Endothelial cell of umbilical vein (primary cell): ENCODE data around the gene GOLPH3L. TPM values are rescaled to one million over a fixed set of nuclear protein-coding genes. Genes with fewer than 3 reads are reported as not detected.

ENCODE experiments used
- BruUV-seq: library from RNA; stranded (reverse); fragments of 400-500 nt; replicated peaks from 2 replicates; lab custom pipeline; 2021; lab: Mats Ljungman, UMichigan
- CTCF ChIA-PET: fragments of 300-600, 350-600 bp; sonication (Branson Sonifier 250); formaldehyde crosslinking; loops from one replicate; lab custom pipeline; 2021; ENCODE audit warnings: antibody characterized with exemption, inconsistent platforms; lab: Charles Lee
- POLR2A ChIA-PET: fragments of 300-600, 350-600 bp; sonication (Branson Sonifier 250); formaldehyde crosslinking; loops from one replicate; lab custom pipeline; 2021; ENCODE audit warnings: antibody characterized with exemption, inconsistent platforms; lab: Charles Lee
- DNase-seq: peaks from one replicate; pipeline ENCODE4 v3.0.0-alpha.2; 2011; ENCODE audit warnings: low read depth, low spot score
- FAIRE-seq: peaks from 2 replicates; lab custom pipeline; 2011; peaks lifted over from hg19 to GRCh38; lab: Jason Lieb, UNC
- H2AFZ ChIP-seq: 2 replicates; pipeline ENCODE4 v1.6.0; 2012; ENCODE audit warnings: low read depth, low read length, control low read depth, inconsistent platforms
- H3K27ac ChIP-seq: 2 replicates; pipeline ENCODE4 v1.5.1; 2011; ENCODE audit warnings: low read depth, mild to moderate bottlenecking, control low read depth, low read length, moderate library complexity; ENCODE audit not compliant: insufficient read depth
- H3K27me3 ChIP-seq, 2 experiments: 2 replicates each; pipeline versions ENCODE4 v1.6.0 to v1.6.1; 2011; ENCODE audit warnings: low read length in 2 of 2, mixed read lengths in 1 of 2; ENCODE audit not compliant: control insufficient read depth in 2 of 2, insufficient read depth in 2 of 2
- H3K36me3 ChIP-seq, 2 experiments: 2 replicates in 1 of 2; 3 replicates in 1 of 2; pipeline ENCODE4 v1.5.1; 2011; ENCODE audit warnings: low read length in 2 of 2, mild to moderate bottlenecking in 1 of 2, moderate library complexity in 1 of 2; ENCODE audit not compliant: control insufficient read depth in 2 of 2, insufficient read depth in 2 of 2; ENCODE audit errors: extremely low read depth in 1 of 2
- H3K4me1 ChIP-seq: 3 replicates; pipeline ENCODE4 v1.5.1; 2011; ENCODE audit warnings: mild to moderate bottlenecking, low read length; ENCODE audit not compliant: control insufficient read depth, insufficient read depth; ENCODE audit errors: extremely low read depth
- H3K4me2 ChIP-seq: 2 replicates; pipeline ENCODE4 v1.6.1; 2011; ENCODE audit warnings: low read length, control low read depth, mixed read lengths; ENCODE audit not compliant: insufficient read depth
- H3K4me3 ChIP-seq, 3 experiments: fragments of 200-600 bp in 1 of 3; sonication (generic), shearing (Covaris generic) in 1 of 3; replicated peaks in 1 of 3; 2 replicates each; pipeline ENCODE4 v1.5.1; 2011 to 2016; ENCODE audit warnings: control low read depth in 3 of 3, low read length in 3 of 3, mild to moderate bottlenecking in 2 of 3, inconsistent platforms in 1 of 3, low read depth in 1 of 3, moderate library complexity in 1 of 3; ENCODE audit not compliant: insufficient read depth in 1 of 3
- H3K79me2 ChIP-seq: 2 replicates; pipeline ENCODE4 v1.6.0; 2012; ENCODE audit warnings: low read length, inconsistent platforms; ENCODE audit not compliant: control insufficient read depth, insufficient read depth
- H3K9ac ChIP-seq: replicated peaks from 2 replicates; pipeline ENCODE3; 2011; ENCODE audit warnings: low read length, control low read depth; ENCODE audit not compliant: insufficient read depth; ENCODE audit errors: extremely low read depth
- H3K9me1 ChIP-seq: replicated peaks from 3 replicates; pipeline ENCODE4 v1.6.0; 2011; ENCODE audit warnings: mild to moderate bottlenecking, low read length; ENCODE audit not compliant: control insufficient read depth, insufficient read depth; ENCODE audit errors: extremely low read depth
- H3K9me3 ChIP-seq: replicated peaks from 2 replicates; pipeline ENCODE4 v1.5.1; 2012; ENCODE audit warnings: low read length, inconsistent platforms; ENCODE audit not compliant: control insufficient read depth, insufficient read depth
- H4K20me1 ChIP-seq: replicated peaks from 2 replicates; pipeline ENCODE3; 2011; ENCODE audit warnings: mild to moderate bottlenecking, low read length; ENCODE audit not compliant: control insufficient read depth, insufficient read depth; ENCODE audit errors: extremely low read depth
- EZH2 ChIP-seq: IDR thresholded peaks from 2 replicates; pipeline ENCODE4 v1.6.1; 2012; ENCODE audit warnings: borderline replicate concordance, low read depth, mild to moderate bottlenecking, moderate library complexity, low read length, inconsistent platforms; ENCODE audit not compliant: severe bottlenecking
- FOS ChIP-seq: IDR thresholded peaks from 2 replicates; pipeline ENCODE4 v1.6.1; 2011; ENCODE audit warnings: mild to moderate bottlenecking, low read length, moderate library complexity, borderline replicate concordance; ENCODE audit not compliant: insufficient read depth
- GATA2 ChIP-seq: IDR thresholded peaks from 2 replicates; pipeline ENCODE4 v1.7.0; 2011; ENCODE audit warnings: low read depth, mild to moderate bottlenecking, moderate library complexity, mixed read lengths, low read length; ENCODE audit not compliant: insufficient read length, insufficient read depth
- JUN ChIP-seq: IDR thresholded peaks from 2 replicates; pipeline ENCODE4 v1.6.1; 2011; ENCODE audit warnings: borderline replicate concordance, low read depth; ENCODE audit not compliant: insufficient read length, insufficient read depth
- MYC ChIP-seq: IDR thresholded peaks from one replicate; pipeline ENCODE4 v1.6.1; 2011; ENCODE audit warnings: mild to moderate bottlenecking, low read depth, low read length
- POLR2A ChIP-seq: IDR thresholded peaks from 2 replicates; pipeline ENCODE4 v1.6.1; 2012; ENCODE audit warnings: low read depth, mild to moderate bottlenecking, control low read depth, low read length
- POLR2AphosphoS5 ChIP-seq: IDR thresholded peaks from 2 replicates; pipeline ENCODE4 v1.6.1; 2012; ENCODE audit warnings: low read depth, mild to moderate bottlenecking, control low read depth, low read length, moderate library complexity; ENCODE audit not compliant: insufficient read depth
- dilution Hi-C: fragments of 300-500 bp; cut with MboI; formaldehyde crosslinking; loops from one replicate; pipeline ENCODE4 v1.15.0; 2019; ENCODE audit warnings: low sequenced_read_pairs; ENCODE audit not compliant: extremely low pct_ligation_motif_present
- intact Hi-C: fragments of 100-400 bp; cut with micrococcal nuclease; formaldehyde crosslinking; loops from one replicate; pipeline ENCODE4 v1.10.0; 2022
- polyA plus RNA-seq, 4 experiments: library from polyadenylated mRNA; depleted of rRNA in 3 of 4; stranded (reverse) in 3 of 4; unstranded in 1 of 4; fragments of >200 nt; gene quantifications; 2 replicates each; pipeline versions ENCODE4 v1.2.1 to v1.2.3, GENCODE V29; 2011 to 2012; ENCODE audit warnings: missing spikeins in 1 of 4
- total RNA-seq: library from RNA; stranded (reverse); gene quantifications from 2 replicates; pipeline ENCODE4 v1.2.3, GENCODE V29; 2021
- TF ChIP-seq, protein P1 (sequence below), 2 donors: IDR thresholded peaks; 1 replicate in 1 of 2; 2 replicates in 1 of 2; pipeline ENCODE4 v1.5.1; 2011; ENCODE audit warnings: low read length in 2 of 2, mild to moderate bottlenecking in 2 of 2, moderate library complexity in 2 of 2, control low read depth in 1 of 2, inconsistent platforms in 1 of 2, low read depth in 1 of 2; ENCODE audit not compliant: insufficient read depth in 1 of 2; ENCODE audit errors: extremely low read depth in 1 of 2
- TF ChIP-seq, protein P2 (sequence below): IDR thresholded peaks from 2 replicates; pipeline ENCODE4 v1.6.1; 2011; ENCODE audit not compliant: insufficient read depth, insufficient read length

GOLPH3L gene
- total and polyA plus RNA-seq, 2 donors (not counting 3 experiments of a cell fraction or from before 2014, with no cell fraction given) = 15.7 to 34.9 TPM

DNA sequence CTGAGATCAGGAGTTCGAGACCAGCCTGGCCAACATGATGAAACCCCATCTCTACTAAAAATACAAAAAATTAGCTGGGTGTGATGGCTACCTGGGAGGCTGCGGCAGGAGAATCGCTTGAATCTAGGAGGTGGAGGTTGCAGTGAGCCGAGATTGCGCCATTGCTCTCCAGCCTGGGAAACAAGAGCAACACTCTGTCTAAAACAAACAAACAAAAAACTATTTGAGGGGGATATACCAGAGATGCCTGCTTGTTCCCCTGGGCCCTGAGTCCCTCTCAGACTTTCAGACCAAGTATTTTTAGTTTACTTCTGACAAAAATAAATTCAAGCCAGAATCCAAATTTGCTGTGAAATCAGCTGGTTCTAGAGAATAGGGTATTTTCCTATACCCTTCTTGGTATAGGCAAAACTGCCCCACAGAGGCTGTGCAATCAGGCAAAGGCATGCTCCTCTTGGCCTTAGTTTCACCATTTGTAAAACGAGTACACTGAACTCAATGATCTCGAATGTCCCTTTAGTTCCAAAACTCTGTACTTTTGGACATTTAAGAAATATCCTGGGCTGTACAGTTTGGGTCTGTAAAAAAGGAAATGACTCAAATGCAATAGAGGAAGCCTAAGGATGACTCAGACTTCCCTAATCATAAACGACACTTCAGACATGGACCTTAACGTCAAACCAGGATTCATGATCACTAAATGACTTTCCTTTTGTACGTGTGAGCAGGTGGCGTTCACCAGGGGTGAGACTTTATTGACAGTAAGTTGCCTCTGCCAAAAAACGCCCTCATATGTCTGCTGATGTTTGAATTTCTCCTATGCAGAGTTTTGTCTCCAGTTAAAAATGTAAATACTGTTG lies 83.7 kb downstream of the GOLPH3L start:
- BruUV-seq = TSS peak; percentile 79

More for the DNA sequence above, 83.7 kb downstream of the GOLPH3L start:
- Histone ChIP-seq H2AFZ (no peak overlapping the region), H3K79me2 (peaks cover 13% of the 10 kb centered on the region), H3K27ac (peak overlapping the region; percentile 100), H3K9me3 (no peaks in the 10 kb centered on the region), H3K9ac (peak overlapping the region; percentile 96), H3K36me3 (no peaks in the 10 kb centered on the region), H3K27me3 (no peaks in the 10 kb centered on the region), H3K4me3 (peak overlapping the region in 1 of 3 experiments; percentile 14), H3K9me1 (no peaks in the 10 kb centered on the region), H3K4me2 (peak overlapping the region; percentile 70), H4K20me1 (no peaks in the 10 kb centered on the region), H3K4me1 (peaks cover 43% of the 10 kb centered on the region)
- CTCF ChIA-PET = interaction anchor here (1.6 to 13.1 kb wide), 2 partner anchors 34 to 48 kb away, joined by 5 to 288 read pairs; partner anchors contain the start of gene MCL1
- peak; percentile 94 for DNase-seq
- POLR2A ChIA-PET = interaction anchor here (0.6 to 1.5 kb wide), 5 partner anchors 34 to 1023 kb away, joined by 3 to 9 read pairs (median 4); partner anchors contain the start of gene MCL1
- intact Hi-C loops = loop anchor here (1.0 kb wide), 1 partner anchor 9 kb away; no protein-coding TSS in a partner anchor
- peak; percentile 98 for FAIRE-seq
- dilution Hi-C loops = no loop called here
- TF ChIP-seq, protein P1, sequence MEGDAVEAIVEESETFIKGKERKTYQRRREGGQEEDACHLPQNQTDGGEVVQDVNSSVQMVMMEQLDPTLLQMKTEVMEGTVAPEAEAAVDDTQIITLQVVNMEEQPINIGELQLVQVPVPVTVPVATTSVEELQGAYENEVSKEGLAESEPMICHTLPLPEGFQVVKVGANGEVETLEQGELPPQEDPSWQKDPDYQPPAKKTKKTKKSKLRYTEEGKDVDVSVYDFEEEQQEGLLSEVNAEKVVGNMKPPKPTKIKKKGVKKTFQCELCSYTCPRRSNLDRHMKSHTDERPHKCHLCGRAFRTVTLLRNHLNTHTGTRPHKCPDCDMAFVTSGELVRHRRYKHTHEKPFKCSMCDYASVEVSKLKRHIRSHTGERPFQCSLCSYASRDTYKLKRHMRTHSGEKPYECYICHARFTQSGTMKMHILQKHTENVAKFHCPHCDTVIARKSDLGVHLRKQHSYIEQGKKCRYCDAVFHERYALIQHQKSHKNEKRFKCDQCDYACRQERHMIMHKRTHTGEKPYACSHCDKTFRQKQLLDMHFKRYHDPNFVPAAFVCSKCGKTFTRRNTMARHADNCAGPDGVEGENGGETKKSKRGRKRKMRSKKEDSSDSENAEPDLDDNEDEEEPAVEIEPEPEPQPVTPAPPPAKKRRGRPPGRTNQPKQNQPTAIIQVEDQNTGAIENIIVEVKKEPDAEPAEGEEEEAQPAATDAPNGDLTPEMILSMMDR (IDR thresholded peaks at IDR 0.05; ENCODE audit: extremely low read depth in 1 of 2, insufficient read depth in 1 of 2, low read depth in 1 of 2, low read length in 2 of 2) = no peak
- TF ChIP-seq GATA2 (no peak), POLR2A (peak; percentile 78), FOS (peak; percentile 95), JUN (peak; percentile 100), EZH2 (no peak), POLR2AphosphoS5 (peak; percentile 71), MYC (no peak)
- TF ChIP-seq, protein P2, sequence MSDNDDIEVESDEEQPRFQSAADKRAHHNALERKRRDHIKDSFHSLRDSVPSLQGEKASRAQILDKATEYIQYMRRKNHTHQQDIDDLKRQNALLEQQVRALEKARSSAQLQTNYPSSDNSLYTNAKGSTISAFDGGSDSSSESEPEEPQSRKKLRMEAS = no peak
